CD4-positive, alpha-beta memory T cell (primary cell): Measurements from ENCODE around the gene ZBBX. TPM values are rescaled to one million over a fixed set of nuclear protein-coding genes. Genes with fewer than 3 reads are reported as not detected.

Source experiments
- CTCF ChIA-PET: fragments of 350-600 bp; sonication (Branson Sonifier 250); formaldehyde crosslinking; loops from one replicate; lab custom pipeline; 2021; ENCODE audit warnings: inconsistent platforms; ENCODE audit not compliant: partially characterized antibody; lab: Charles Lee
- POLR2A ChIA-PET: fragments of 350-600 bp; sonication (Branson Sonifier 250); formaldehyde crosslinking; loops from one replicate; lab custom pipeline; 2021; ENCODE audit not compliant: partially characterized antibody; lab: Charles Lee
- DNase-seq, 5 donors: peaks; one replicate each; pipeline versions ENCODE4 v3.0.0 to v3.0.0-alpha.2; 2020 to 2022; ENCODE audit warnings: mixed read lengths in 1 of 5
- H3K27ac ChIP-seq: one replicate; pipeline ENCODE4 v1.7.0; 2013; ENCODE audit warnings: low read depth, low read length
- H3K27me3 ChIP-seq: 2 replicates; pipeline ENCODE4 v1.7.0; 2013; ENCODE audit warnings: mild to moderate bottlenecking, low read length, moderate library complexity; ENCODE audit not compliant: insufficient read depth
- H3K36me3 ChIP-seq: 2 replicates; pipeline ENCODE4 v1.7.0; 2013; ENCODE audit warnings: mild to moderate bottlenecking, low read length, moderate library complexity; ENCODE audit not compliant: insufficient read depth
- H3K4me1 ChIP-seq: 2 replicates; pipeline ENCODE4 v1.7.0; 2013; ENCODE audit warnings: mild to moderate bottlenecking, low read length, moderate library complexity; ENCODE audit not compliant: insufficient read depth
- H3K4me3 ChIP-seq, 2 donors: one replicate each; pipeline ENCODE4 v1.7.0; 2013; ENCODE audit warnings: low read length in 2 of 2, mild to moderate bottlenecking in 1 of 2
- H3K9me3 ChIP-seq, 2 donors: one replicate each; pipeline ENCODE4 v1.7.0; 2013; ENCODE audit warnings: low read length in 2 of 2, control low read depth in 1 of 2; ENCODE audit not compliant: control insufficient read depth in 1 of 2
- H3K27ac Mint-ChIP-seq, 7 donors: one replicate each; pipeline ENCODE4 v1.8.0; 2020 to 2021; ENCODE audit warnings: mixed read lengths in 7 of 7, mild to moderate bottlenecking in 6 of 7, inconsistent platforms in 3 of 7, moderate library complexity in 3 of 7
- H3K27me3 Mint-ChIP-seq, 2 donors: one replicate each; pipeline ENCODE4 v1.8.0; 2020 to 2021; ENCODE audit warnings: mixed read lengths in 2 of 2
- H3K36me3 Mint-ChIP-seq, 2 donors: one replicate each; pipeline ENCODE4 v1.8.0; 2020 to 2021; ENCODE audit warnings: mixed read lengths in 2 of 2, inconsistent platforms in 1 of 2, mild to moderate bottlenecking in 1 of 2
- H3K4me1 Mint-ChIP-seq, 4 donors: one replicate each; pipeline ENCODE4 v1.8.0; 2020 to 2021; ENCODE audit warnings: mixed read lengths in 4 of 4, mild to moderate bottlenecking in 1 of 4
- H3K4me3 Mint-ChIP-seq, 8 donors: one replicate each; pipeline ENCODE4 v1.8.0; 2020 to 2021; ENCODE audit warnings: mixed read lengths in 8 of 8, mild to moderate bottlenecking in 7 of 8, moderate library complexity in 6 of 8, inconsistent platforms in 3 of 8
- H3K9me3 Mint-ChIP-seq, 8 donors: one replicate each; pipeline ENCODE4 v1.8.0; 2020 to 2021; ENCODE audit warnings: mixed read lengths in 8 of 8, mild to moderate bottlenecking in 5 of 8, inconsistent platforms in 3 of 8, moderate library complexity in 1 of 8
- intact Hi-C: fragments of 100-400 bp; cut with micrococcal nuclease; formaldehyde crosslinking; loops from one replicate; pipeline ENCODE4 v1.15.1; 2023
- polyA plus RNA-seq, 2 donors: library from polyadenylated mRNA; unstranded; fragments of 300-500 nt; fragmentation: Illumina TruSeq; gene quantifications; one replicate each; pipeline ENCODE4 v1.2.3, GENCODE V29; 2021
- total RNA-seq, 2 experiments: library from RNA; stranded (reverse); gene quantifications; one replicate each; pipeline ENCODE4 v1.2.3, GENCODE V29; 2021

The ZBBX gene
- total and polyA plus RNA-seq, 4 experiments from 2014 or later = not detected

- H3K4me3 Mint-ChIP-seq = no peak overlapping the region
- no peaks in the 10 kb centered on the region for H3K4me1 Mint-ChIP-seq
- no peaks in the 10 kb centered on the region for H3K27me3 ChIP-seq
- CTCF ChIA-PET = no interaction called here
- no peaks in the 10 kb centered on the region for H3K9me3 ChIP-seq
- no peaks in the 10 kb centered on the region for H3K36me3 ChIP-seq
- intact Hi-C loops = no loop called here
- no peak for DNase-seq
- no peaks in the 10 kb centered on the region for H3K36me3 Mint-ChIP-seq
- peaks cover 8 to 10% of the 10 kb centered on the region in 2 donors for H3K27me3 Mint-ChIP-seq
- POLR2A ChIA-PET = no interaction called here
- no peaks in the 10 kb centered on the region for H3K4me1 ChIP-seq
- peaks cover 0 to 3% (median 0%) of the 10 kb centered on the region in 8 donors for H3K9me3 Mint-ChIP-seq
- no peak overlapping the region for H3K27ac Mint-ChIP-seq
- no peak overlapping the region for H3K27ac ChIP-seq
- no peak overlapping the region for H3K4me3 ChIP-seq
Observed at GRCh38 chr3:167396075-167396474, 16.0 kb upstream of the ZBBX start.

GRCh38 chr3:167394003-167394402, 13.9 kb upstream of the ZBBX start:
- H3K4me3 Mint-ChIP-seq = no peak overlapping the region
- intact Hi-C loops = no loop called here
- H3K4me1 Mint-ChIP-seq = no peaks in the 10 kb centered on the region
- Histone ChIP-seq H3K4me1 (no peaks in the 10 kb centered on the region), H3K27me3 (no peaks in the 10 kb centered on the region), H3K36me3 (no peaks in the 10 kb centered on the region), H3K9me3 (no peaks in the 10 kb centered on the region), H3K27ac (no peak overlapping the region), H3K4me3 (no peak overlapping the region)
- H3K36me3 Mint-ChIP-seq = no peaks in the 10 kb centered on the region
- ChIA-PET POLR2A (no interaction called here), CTCF (interaction anchor here (1.7 kb wide), 1 partner anchor 15 kb away, joined by 3 read pairs; no protein-coding TSS in a partner anchor)
- H3K9me3 Mint-ChIP-seq = peaks cover 0 to 3% (median 0%) of the 10 kb centered on the region in 8 donors
- peaks cover 5 to 6% of the 10 kb centered on the region in 2 donors for H3K27me3 Mint-ChIP-seq
- H3K27ac Mint-ChIP-seq = no peak overlapping the region
- DNase-seq = no peak

GRCh38 chr3:167382155-167382554, 2.1 kb upstream of the ZBBX start:
- H3K27ac ChIP-seq = no peak overlapping the region
- no peak overlapping the region for H3K27ac Mint-ChIP-seq
- H3K27me3 Mint-ChIP-seq = peaks cover 2 to 6% of the 10 kb centered on the region in 2 donors
- H3K27me3 ChIP-seq = no peaks in the 10 kb centered on the region
- peaks cover 3% of the 10 kb centered on the region for H3K4me1 ChIP-seq
- H3K4me3 Mint-ChIP-seq = no peak overlapping the region
- no peaks in the 10 kb centered on the region for H3K36me3 ChIP-seq
- H3K9me3 ChIP-seq = no peaks in the 10 kb centered on the region
- DNase-seq = no peak
- H3K9me3 Mint-ChIP-seq = no peaks in the 10 kb centered on the region
- intact Hi-C loops = no loop called here
- peaks cover 5 to 15% (median 7%) of the 10 kb centered on the region in 4 donors for H3K4me1 Mint-ChIP-seq
- ChIA-PET CTCF (interaction anchor here (1.1 to 1.6 kb wide), 2 partner anchors 9 to 359 kb away, joined by 3 to 4 read pairs; no protein-coding TSS in a partner anchor), POLR2A (interaction anchor here (1.1 kb wide), 1 partner anchor 18 kb away, joined by 3 read pairs; no protein-coding TSS in a partner anchor)
- no peaks in the 10 kb centered on the region for H3K36me3 Mint-ChIP-seq
- H3K4me3 ChIP-seq = no peak overlapping the region

GRCh38 chr3:167375478-167375877, 4.6 kb downstream of the ZBBX start:
- H3K36me3 Mint-ChIP-seq = no peaks in the 10 kb centered on the region
- Histone ChIP-seq H3K9me3 (no peaks in the 10 kb centered on the region), H3K36me3 (no peaks in the 10 kb centered on the region), H3K27me3 (no peaks in the 10 kb centered on the region), H3K27ac (no peak overlapping the region), H3K4me3 (no peak overlapping the region), H3K4me1 (peaks cover 3% of the 10 kb centered on the region)
- ChIA-PET CTCF (no interaction called here), POLR2A (no interaction called here)
- DNase-seq = no peak
- H3K27ac Mint-ChIP-seq = no peak overlapping the region
- H3K4me3 Mint-ChIP-seq = no peak overlapping the region
- H3K27me3 Mint-ChIP-seq = peaks cover 3 to 11% of the 10 kb centered on the region in 2 donors
- peaks cover 4 to 11% (median 6%) of the 10 kb centered on the region in 4 donors for H3K4me1 Mint-ChIP-seq
- intact Hi-C loops = no loop called here
- H3K9me3 Mint-ChIP-seq = peaks cover 0 to 1% (median 0%) of the 10 kb centered on the region in 8 donors

GRCh38 chr3:167372138-167372537, 8.0 kb downstream of the ZBBX start:
- Histone ChIP-seq H3K27me3 (no peaks in the 10 kb centered on the region), H3K27ac (no peak overlapping the region), H3K4me3 (no peak overlapping the region), H3K9me3 (no peaks in the 10 kb centered on the region), H3K36me3 (no peaks in the 10 kb centered on the region), H3K4me1 (no peaks in the 10 kb centered on the region)
- Mint-ChIP-seq H3K36me3 (no peaks in the 10 kb centered on the region), H3K27me3 (peaks cover 4 to 7% of the 10 kb centered on the region in 2 donors), H3K4me1 (no peaks in the 10 kb centered on the region), H3K9me3 (peaks cover 0 to 3% (median 0%) of the 10 kb centered on the region in 8 donors), H3K4me3 (no peak overlapping the region), H3K27ac (no peak overlapping the region)
- DNase-seq = no peak
- ChIA-PET CTCF (no interaction called here), POLR2A (no interaction called here)
- intact Hi-C loops = no loop called here

- H3K27me3 Mint-ChIP-seq = no peaks in the 10 kb centered on the region
- H3K4me1 ChIP-seq = no peaks in the 10 kb centered on the region
- no peaks in the 10 kb centered on the region for H3K36me3 Mint-ChIP-seq
- POLR2A ChIA-PET = no interaction called here
- no peak for DNase-seq
- peaks cover 0 to 2% (median under 1%) of the 10 kb centered on the region in 8 donors for H3K9me3 Mint-ChIP-seq
- no peak overlapping the region for H3K4me3 Mint-ChIP-seq
- no peaks in the 10 kb centered on the region for H3K36me3 ChIP-seq
- H3K4me1 Mint-ChIP-seq = no peaks in the 10 kb centered on the region
- H3K27ac ChIP-seq = no peak overlapping the region
- H3K4me3 ChIP-seq = no peak overlapping the region
- CTCF ChIA-PET = no interaction called here
- intact Hi-C loops = no loop called here
- no peaks in the 10 kb centered on the region for H3K27me3 ChIP-seq
- no peak overlapping the region for H3K27ac Mint-ChIP-seq
- no peaks in the 10 kb centered on the region for H3K9me3 ChIP-seq
Observed at GRCh38 chr3:167361948-167362347, 18.1 kb downstream of the ZBBX start.

GRCh38 chr3:167361306-167361705, 18.8 kb downstream of the ZBBX start:
- no peaks in the 10 kb centered on the region for H3K27me3 ChIP-seq
- Mint-ChIP-seq H3K27me3 (no peaks in the 10 kb centered on the region), H3K4me1 (no peaks in the 10 kb centered on the region), H3K4me3 (no peak overlapping the region), H3K9me3 (peaks cover 0 to 5% (median 1%) of the 10 kb centered on the region in 8 donors), H3K27ac (no peak overlapping the region), H3K36me3 (no peaks in the 10 kb centered on the region)
- intact Hi-C loops = no loop called here
- no peak overlapping the region for H3K27ac ChIP-seq
- CTCF ChIA-PET = no interaction called here
- no peaks in the 10 kb centered on the region for H3K9me3 ChIP-seq
- H3K36me3 ChIP-seq = no peaks in the 10 kb centered on the region
- H3K4me3 ChIP-seq = no peak overlapping the region
- no peaks in the 10 kb centered on the region for H3K4me1 ChIP-seq
- DNase-seq = no peak
- POLR2A ChIA-PET = no interaction called here
